ENCODE results near the gene IP6K1. TPM values are rescaled to one million over a fixed set of nuclear protein-coding genes. Genes with fewer than 3 reads are reported as not detected.

IP6K1 gene
- total RNA-seq, 1 experiment from 2014 or later: 30.6 TPM

DNA sequence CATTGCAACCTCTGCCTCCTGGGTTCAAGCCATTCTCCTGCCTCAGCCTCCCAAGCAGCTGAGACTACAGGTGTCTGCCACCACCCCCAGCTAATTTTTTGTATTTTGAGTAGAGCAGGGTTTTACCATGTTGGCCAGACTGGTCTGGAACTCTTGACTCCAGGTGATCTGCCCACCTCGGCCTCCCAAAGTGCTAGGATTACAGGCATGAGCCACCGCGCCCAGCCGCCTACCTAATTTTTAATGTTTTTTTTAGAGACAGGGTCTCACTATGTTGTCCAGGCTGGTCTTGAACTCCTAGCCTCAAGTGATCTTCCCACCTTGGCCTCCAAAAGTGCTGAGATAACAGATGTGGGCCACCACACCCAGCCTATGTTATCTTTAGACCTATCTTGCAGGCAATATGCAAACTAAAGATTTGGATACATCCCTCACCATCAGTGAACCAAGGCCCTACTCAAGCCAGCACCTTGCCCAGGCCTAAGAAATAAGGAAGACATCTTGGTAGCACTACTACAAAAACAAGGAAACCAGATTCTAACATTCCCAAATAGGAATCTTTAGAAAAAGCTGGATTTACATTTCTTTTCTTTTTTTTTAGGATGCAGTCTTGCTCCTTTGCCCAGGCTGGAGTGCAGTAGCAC, 56.3 kb downstream of the IP6K1 start:
- Histone ChIP-seq H3K9me2 (ENCODE audit: insufficient read depth) (no peaks in the 10 kb centered on the region), H3K9me3 (ENCODE audit: control insufficient read depth in 1 of 2, insufficient read depth in 1 of 2, low read depth in 1 of 2, low read length in 2 of 2) (no peaks in the 10 kb centered on the region), H3K9ac (ENCODE audit: low read length) (no peak overlapping the region), H3K79me2 (ENCODE audit: insufficient read depth, low read length) (peaks cover 8% of the 10 kb centered on the region; the same call in 1 of the 2 replicates), H2AFZ (ENCODE audit: low read depth, low read length, poor library complexity, severe bottlenecking) (no peak overlapping the region), H3K4me1 (ENCODE audit: control insufficient read depth in 1 of 2, insufficient read depth in 2 of 2, low read length in 2 of 2) (peaks cover 0 to 3% of the 10 kb centered on the region in 2 experiments; a peak in 1 of 4 replicates), H4K20me1 (ENCODE audit: insufficient read depth) (no peaks in the 10 kb centered on the region), H3K36me3 (ENCODE audit: control insufficient read depth in 1 of 2, insufficient read depth in 2 of 2, low read length in 2 of 2) (peaks cover 15 to 23% of the 10 kb centered on the region in 2 experiments; a peak in 3 of 4 replicates), H3K27me3 (ENCODE audit: insufficient read depth, low read length) (no peaks in the 10 kb centered on the region), H3K4me2 (ENCODE audit: low read length) (no peak overlapping the region), H3K4me3 (replicated peaks in 1 of 2; ENCODE audit: low read depth in 1 of 2, low read length in 2 of 2) (no peak overlapping the region), H3K27ac (ENCODE audit: low read depth, low read length) (no peak overlapping the region)
- TF ChIP-seq EZH2 (IDR thresholded peaks at IDR 0.05) (no peak), YY1 (IDR thresholded peaks at IDR 0.05; ENCODE audit: extremely low read depth, insufficient replicate concordance, low read depth, low read length) (no peak), ZNF274 (IDR thresholded peaks at IDR 0.05; ENCODE audit: low read depth, low read length) (no peak)
- CTCF ChIA-PET: no interaction called here
- POLR2A ChIA-PET: no interaction called here
- no TSS peak for BruUV-seq (replicated peaks)
- intact Hi-C loops (cut with micrococcal nuclease): no loop called here
- ATAC-seq: no peak
- no peak for DNase-seq (ENCODE audit: low read depth, low spot score)
- RAD21 ChIA-PET (ENCODE audit: low non-redundant PET in 1 of 2, low total read pairs in 2 of 2, uncharacterized antibody in 2 of 2, unreplicated experiment in 2 of 2): no interaction called here

- Histone ChIP-seq H3K79me2 (ENCODE audit: insufficient read depth, low read length) (peaks cover 7% of the 10 kb centered on the region), H3K27me3 (ENCODE audit: insufficient read depth, low read length) (no peaks in the 10 kb centered on the region), H3K9me3 (ENCODE audit: control insufficient read depth in 1 of 2, insufficient read depth in 1 of 2, low read depth in 1 of 2, low read length in 2 of 2) (no peaks in the 10 kb centered on the region), H3K9ac (ENCODE audit: low read length) (no peak overlapping the region), H3K36me3 (ENCODE audit: control insufficient read depth in 1 of 2, insufficient read depth in 2 of 2, low read length in 2 of 2) (peaks cover 11 to 17% of the 10 kb centered on the region in 2 experiments; a peak in 3 of 4 replicates), H3K4me2 (ENCODE audit: low read length) (no peak overlapping the region), H2AFZ (ENCODE audit: low read depth, low read length, poor library complexity, severe bottlenecking) (no peak overlapping the region), H3K9me2 (ENCODE audit: insufficient read depth) (no peaks in the 10 kb centered on the region), H3K4me1 (ENCODE audit: control insufficient read depth in 1 of 2, insufficient read depth in 2 of 2, low read length in 2 of 2) (peaks cover 9 to 16% of the 10 kb centered on the region in 2 experiments; a peak in 3 of 4 replicates), H3K4me3 (replicated peaks in 1 of 2; ENCODE audit: low read depth in 1 of 2, low read length in 2 of 2) (no peak overlapping the region), H3K27ac (ENCODE audit: low read depth, low read length) (no peak overlapping the region), H4K20me1 (ENCODE audit: insufficient read depth) (no peaks in the 10 kb centered on the region)
- POLR2A ChIA-PET: no interaction called here
- ATAC-seq: no peak
- BruUV-seq (replicated peaks): no TSS peak
- RAD21 ChIA-PET (ENCODE audit: low non-redundant PET in 1 of 2, low total read pairs in 2 of 2, uncharacterized antibody in 2 of 2, unreplicated experiment in 2 of 2): no interaction called here
- intact Hi-C loops (cut with micrococcal nuclease): no loop called here
- DNase-seq (ENCODE audit: low read depth, low spot score): no peak
- CTCF ChIA-PET: interaction anchor here (1.3 kb wide), 1 partner anchor 75 kb away, joined by 3 read pairs; the partner anchor contains the start of gene INKA1
- TF ChIP-seq EGR1 (IDR thresholded peaks at IDR 0.05; ENCODE audit: low read depth): no peak
- no peak for TF ChIP-seq POLR2A (IDR thresholded peaks at IDR 0.05; ENCODE audit: borderline replicate concordance, extremely low read depth, insufficient read depth, insufficient read length)
- TF ChIP-seq SP1 (IDR thresholded peaks at IDR 0.05; ENCODE audit: low read depth): no peak
- TF ChIP-seq EZH2 (IDR thresholded peaks at IDR 0.05): no peak
- TF ChIP-seq RAD21 (IDR thresholded peaks at IDR 0.05; ENCODE audit: low read depth): no peak
- TF ChIP-seq ATF3 (IDR thresholded peaks at IDR 0.05): no peak
- no peak for TF ChIP-seq CEBPB (IDR thresholded peaks at IDR 0.05; ENCODE audit: low read depth)
- TF ChIP-seq TCF7L2 (IDR thresholded peaks at IDR 0.05; ENCODE audit: borderline replicate concordance, extremely low read depth, insufficient read depth, insufficient read length): no peak
- no peak for TF ChIP-seq FOSL1 (IDR thresholded peaks at IDR 0.05; ENCODE audit: low read depth)
- no peak for TF ChIP-seq SIN3A (IDR thresholded peaks at IDR 0.05; ENCODE audit: low read depth)
- no peak for TF ChIP-seq MAX (IDR thresholded peaks at IDR 0.05)
- TF ChIP-seq CBX3 (IDR thresholded peaks at IDR 0.05; ENCODE audit: low read depth): no peak
- TF ChIP-seq ZFX (IDR thresholded peaks at IDR 0.05): no peak
- no peak for TF ChIP-seq POLR2AphosphoS5 (IDR thresholded peaks at IDR 0.05; ENCODE audit: low read depth, low read length)
- TF ChIP-seq SRF (IDR thresholded peaks at IDR 0.05; ENCODE audit: low read depth): no peak
Observed at GRCh38 chr3:49727924-49728361, 58.4 kb downstream of the IP6K1 start.
